ENCODE measurements around the gene SH3RF3. TPM values are rescaled to one million over a fixed set of nuclear protein-coding genes. Genes with fewer than 3 reads are reported as not detected.

The SH3RF3 gene
- total and polyA plus RNA-seq, 10 of the 15 experiments (the other 5 are each of a cell fraction or from before 2014, with no cell fraction given) = 0.08 to 8.8 (median 2.3) TPM

- TF ChIP-seq, protein P1, sequence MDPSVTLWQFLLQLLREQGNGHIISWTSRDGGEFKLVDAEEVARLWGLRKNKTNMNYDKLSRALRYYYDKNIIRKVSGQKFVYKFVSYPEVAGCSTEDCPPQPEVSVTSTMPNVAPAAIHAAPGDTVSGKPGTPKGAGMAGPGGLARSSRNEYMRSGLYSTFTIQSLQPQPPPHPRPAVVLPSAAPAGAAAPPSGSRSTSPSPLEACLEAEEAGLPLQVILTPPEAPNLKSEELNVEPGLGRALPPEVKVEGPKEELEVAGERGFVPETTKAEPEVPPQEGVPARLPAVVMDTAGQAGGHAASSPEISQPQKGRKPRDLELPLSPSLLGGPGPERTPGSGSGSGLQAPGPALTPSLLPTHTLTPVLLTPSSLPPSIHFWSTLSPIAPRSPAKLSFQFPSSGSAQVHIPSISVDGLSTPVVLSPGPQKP (IDR thresholded peaks at IDR 0.05; ENCODE audit: low read depth, low read length) = peak; percentile 65; the same call in 1 of the 2 replicates
- TF ChIP-seq YBX1 (IDR thresholded peaks at IDR 0.05) (no peak), NR2F1 (conservative IDR thresholded peaks at IDR 0.05) (no peak), ASH2L (IDR thresholded peaks at IDR 0.05; ENCODE audit: borderline replicate concordance, low read depth) (no peak), EGR1 (IDR thresholded peaks at IDR 0.05; ENCODE audit: borderline replicate concordance in 1 of 2, low read depth in 2 of 2, low read length in 2 of 2) (no peak), NRF1 (conservative IDR thresholded peaks at IDR 0.05; ENCODE audit: low read depth, low read length) (no peak), CHD2 (IDR thresholded peaks at IDR 0.05; ENCODE audit: borderline replicate concordance, low read depth, low read length) (0 out of 2 replicates have a peak, but pooled peaks have one; percentile 28), WRNIP1 (IDR thresholded peaks at IDR 0.05; ENCODE audit: borderline replicate concordance, low read depth, low read length) (no peak), KDM1A (IDR thresholded peaks at IDR 0.05; ENCODE audit: borderline replicate concordance) (no peak), MTA3 (IDR thresholded peaks at IDR 0.05; ENCODE audit: borderline replicate concordance, low read length) (peak; percentile 85; the same call in 1 of the 2 replicates), HDAC6 (IDR thresholded peaks at IDR 0.05; ENCODE audit: unreplicated experiment) (no peak), ESRRA (IDR thresholded peaks at IDR 0.05; ENCODE audit: low read length) (no peak), E2F8 (IDR thresholded peaks at IDR 0.05; ENCODE audit: low read depth, partially characterized antibody) (no peak), NR2C1 (IDR thresholded peaks at IDR 0.05) (no peak), TBL1XR1 (IDR thresholded peaks at IDR 0.05; ENCODE audit: low read depth, low read length) (peak; percentile 58; the same call in 1 of the 2 replicates)
- TF ChIP-seq, protein P2, sequence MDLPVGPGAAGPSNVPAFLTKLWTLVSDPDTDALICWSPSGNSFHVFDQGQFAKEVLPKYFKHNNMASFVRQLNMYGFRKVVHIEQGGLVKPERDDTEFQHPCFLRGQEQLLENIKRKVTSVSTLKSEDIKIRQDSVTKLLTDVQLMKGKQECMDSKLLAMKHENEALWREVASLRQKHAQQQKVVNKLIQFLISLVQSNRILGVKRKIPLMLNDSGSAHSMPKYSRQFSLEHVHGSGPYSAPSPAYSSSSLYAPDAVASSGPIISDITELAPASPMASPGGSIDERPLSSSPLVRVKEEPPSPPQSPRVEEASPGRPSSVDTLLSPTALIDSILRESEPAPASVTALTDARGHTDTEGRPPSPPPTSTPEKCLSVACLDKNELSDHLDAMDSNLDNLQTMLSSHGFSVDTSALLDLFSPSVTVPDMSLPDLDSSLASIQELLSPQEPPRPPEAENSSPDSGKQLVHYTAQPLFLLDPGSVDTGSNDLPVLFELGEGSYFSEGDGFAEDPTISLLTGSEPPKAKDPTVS (IDR thresholded peaks at IDR 0.05; ENCODE audit: low read depth, low read length) = no peak
- TF ChIP-seq, protein P3, sequence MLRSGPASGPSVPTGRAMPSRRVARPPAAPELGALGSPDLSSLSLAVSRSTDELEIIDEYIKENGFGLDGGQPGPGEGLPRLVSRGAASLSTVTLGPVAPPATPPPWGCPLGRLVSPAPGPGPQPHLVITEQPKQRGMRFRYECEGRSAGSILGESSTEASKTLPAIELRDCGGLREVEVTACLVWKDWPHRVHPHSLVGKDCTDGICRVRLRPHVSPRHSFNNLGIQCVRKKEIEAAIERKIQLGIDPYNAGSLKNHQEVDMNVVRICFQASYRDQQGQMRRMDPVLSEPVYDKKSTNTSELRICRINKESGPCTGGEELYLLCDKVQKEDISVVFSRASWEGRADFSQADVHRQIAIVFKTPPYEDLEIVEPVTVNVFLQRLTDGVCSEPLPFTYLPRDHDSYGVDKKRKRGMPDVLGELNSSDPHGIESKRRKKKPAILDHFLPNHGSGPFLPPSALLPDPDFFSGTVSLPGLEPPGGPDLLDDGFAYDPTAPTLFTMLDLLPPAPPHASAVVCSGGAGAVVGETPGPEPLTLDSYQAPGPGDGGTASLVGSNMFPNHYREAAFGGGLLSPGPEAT (IDR thresholded peaks at IDR 0.05; ENCODE audit: low read depth) = peak; percentile 74
- TF ChIP-seq, protein P4, sequence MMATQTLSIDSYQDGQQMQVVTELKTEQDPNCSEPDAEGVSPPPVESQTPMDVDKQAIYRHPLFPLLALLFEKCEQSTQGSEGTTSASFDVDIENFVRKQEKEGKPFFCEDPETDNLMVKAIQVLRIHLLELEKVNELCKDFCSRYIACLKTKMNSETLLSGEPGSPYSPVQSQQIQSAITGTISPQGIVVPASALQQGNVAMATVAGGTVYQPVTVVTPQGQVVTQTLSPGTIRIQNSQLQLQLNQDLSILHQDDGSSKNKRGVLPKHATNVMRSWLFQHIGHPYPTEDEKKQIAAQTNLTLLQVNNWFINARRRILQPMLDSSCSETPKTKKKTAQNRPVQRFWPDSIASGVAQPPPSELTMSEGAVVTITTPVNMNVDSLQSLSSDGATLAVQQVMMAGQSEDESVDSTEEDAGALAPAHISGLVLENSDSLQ (IDR thresholded peaks at IDR 0.05) = 0 out of 2 replicates have a peak, but pooled peaks have one; percentile 14
Measured at GRCh38 chr2:109143214-109144187, 14.5 kb downstream of the SH3RF3 start (continued).

Measured in GM12878 (cell line).